ENCODE data around the gene STN1. TPM values are rescaled to one million over a fixed set of nuclear protein-coding genes. Genes with fewer than 3 reads are reported as not detected.

Gene STN1
- total and polyA plus RNA-seq, 10 of the 15 experiments (the other 5 are each of a cell fraction or from before 2014, with no cell fraction given) = 22.2 to 31.8 (median 28.5) TPM

GRCh38 chr10:103832806-103833205 lies 85.2 kb downstream of the STN1 start:
- Histone ChIP-seq H3K4me2 (ENCODE audit: control insufficient read depth, insufficient read depth) (no peak overlapping the region), H3K9me3 (replicated peaks; ENCODE audit: control insufficient read depth, insufficient read depth, low read length) (no peaks in the 10 kb centered on the region; the same call in 2 of the 3 replicates), H3K36me3 (ENCODE audit: control insufficient read depth in 2 of 2, insufficient read depth in 2 of 2, low read length in 1 of 2) (no peaks in the 10 kb centered on the region), H3K4me3 (no peak overlapping the region), H3K27me3 (replicated peaks in 1 of 2; ENCODE audit: control insufficient read depth in 2 of 2, insufficient read depth in 2 of 2, low read length in 1 of 2) (peaks cover 0 to 6% of the 10 kb centered on the region in 2 experiments; a peak in 2 of 4 replicates), H3K9ac (ENCODE audit: control insufficient read depth, insufficient read depth, low read length) (no peak overlapping the region), H2AFZ (ENCODE audit: control insufficient read depth, low read depth, low read length) (no peak overlapping the region), H3K4me1 (ENCODE audit: control insufficient read depth, insufficient read depth, low read length) (no peaks in the 10 kb centered on the region), H4K20me1 (ENCODE audit: control insufficient read depth, insufficient read depth) (no peaks in the 10 kb centered on the region), H3K79me2 (ENCODE audit: control insufficient read depth, insufficient read depth, low read length) (no peaks in the 10 kb centered on the region), H3K27ac (ENCODE audit: control insufficient read depth, insufficient read depth) (no peak overlapping the region)
- FAIRE-seq (no peak), ATAC-seq (no peak), DNase-seq (ENCODE audit: low read depth, low spot score) (no peak)
- ChIA-PET POLR2A (no interaction called here), RAD21 (ENCODE audit: unreplicated experiment) (no interaction called here), CTCF (interaction anchor here (0.6 to 0.7 kb wide), 2 partner anchors 26 to 100 kb away, joined by 3 to 4 read pairs; no protein-coding TSS in a partner anchor), SMC1A (ENCODE audit: uncharacterized antibody, unreplicated experiment) (no interaction called here)
- TF ChIP-seq KLF5 (IDR thresholded peaks at IDR 0.05; ENCODE audit: partially characterized antibody) = no peak
- no peak for TF ChIP-seq CEBPZ (IDR thresholded peaks at IDR 0.05; ENCODE audit: low read depth, low read length)
- no peak for TF ChIP-seq SREBF2 (IDR thresholded peaks at IDR 0.05; ENCODE audit: low read length)
- TF ChIP-seq ZNF622 (IDR thresholded peaks at IDR 0.05) = no peak
- TF ChIP-seq, protein P1, sequence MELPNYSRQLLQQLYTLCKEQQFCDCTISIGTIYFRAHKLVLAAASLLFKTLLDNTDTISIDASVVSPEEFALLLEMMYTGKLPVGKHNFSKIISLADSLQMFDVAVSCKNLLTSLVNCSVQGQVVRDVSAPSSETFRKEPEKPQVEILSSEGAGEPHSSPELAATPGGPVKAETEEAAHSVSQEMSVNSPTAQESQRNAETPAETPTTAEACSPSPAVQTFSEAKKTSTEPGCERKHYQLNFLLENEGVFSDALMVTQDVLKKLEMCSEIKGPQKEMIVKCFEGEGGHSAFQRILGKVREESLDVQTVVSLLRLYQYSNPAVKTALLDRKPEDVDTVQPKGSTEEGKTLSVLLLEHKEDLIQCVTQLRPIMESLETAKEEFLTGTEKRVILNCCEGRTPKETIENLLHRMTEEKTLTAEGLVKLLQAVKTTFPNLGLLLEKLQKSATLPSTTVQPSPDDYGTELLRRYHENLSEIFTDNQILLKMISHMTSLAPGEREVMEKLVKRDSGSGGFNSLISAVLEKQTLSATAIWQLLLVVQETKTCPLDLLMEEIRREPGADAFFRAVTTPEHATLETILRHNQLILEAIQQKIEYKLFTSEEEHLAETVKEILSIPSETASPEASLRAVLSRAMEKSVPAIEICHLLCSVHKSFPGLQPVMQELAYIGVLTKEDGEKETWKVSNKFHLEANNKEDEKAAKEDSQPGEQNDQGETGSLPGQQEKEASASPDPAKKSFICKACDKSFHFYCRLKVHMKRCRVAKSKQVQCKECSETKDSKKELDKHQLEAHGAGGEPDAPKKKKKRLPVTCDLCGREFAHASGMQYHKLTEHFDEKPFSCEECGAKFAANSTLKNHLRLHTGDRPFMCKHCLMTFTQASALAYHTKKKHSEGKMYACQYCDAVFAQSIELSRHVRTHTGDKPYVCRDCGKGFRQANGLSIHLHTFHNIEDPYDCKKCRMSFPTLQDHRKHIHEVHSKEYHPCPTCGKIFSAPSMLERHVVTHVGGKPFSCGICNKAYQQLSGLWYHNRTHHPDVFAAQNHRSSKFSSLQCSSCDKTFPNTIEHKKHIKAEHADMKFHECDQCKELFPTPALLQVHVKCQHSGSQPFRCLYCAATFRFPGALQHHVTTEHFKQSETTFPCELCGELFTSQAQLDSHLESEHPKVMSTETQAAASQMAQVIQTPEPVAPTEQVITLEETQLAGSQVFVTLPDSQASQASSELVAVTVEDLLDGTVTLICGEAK (IDR thresholded peaks at IDR 0.05; ENCODE audit: borderline replicate concordance) = no peak
- TF ChIP-seq NR2C2 (IDR thresholded peaks at IDR 0.05; ENCODE audit: borderline replicate concordance, control insufficient read depth, insufficient read length, low read depth) = no peak
- TF ChIP-seq RFX5 (IDR thresholded peaks at IDR 0.05; ENCODE audit: low read depth, low read length) = no peak
- TF ChIP-seq CHD2 (IDR thresholded peaks at IDR 0.05; ENCODE audit: borderline replicate concordance, low read depth, low read length) = no peak
- TF ChIP-seq ESRRA (IDR thresholded peaks at IDR 0.05; ENCODE audit: low read length) = no peak
- TF ChIP-seq CBX5 (IDR thresholded peaks at IDR 0.05; ENCODE audit: low read depth) = no peak
- TF ChIP-seq, protein P2, sequence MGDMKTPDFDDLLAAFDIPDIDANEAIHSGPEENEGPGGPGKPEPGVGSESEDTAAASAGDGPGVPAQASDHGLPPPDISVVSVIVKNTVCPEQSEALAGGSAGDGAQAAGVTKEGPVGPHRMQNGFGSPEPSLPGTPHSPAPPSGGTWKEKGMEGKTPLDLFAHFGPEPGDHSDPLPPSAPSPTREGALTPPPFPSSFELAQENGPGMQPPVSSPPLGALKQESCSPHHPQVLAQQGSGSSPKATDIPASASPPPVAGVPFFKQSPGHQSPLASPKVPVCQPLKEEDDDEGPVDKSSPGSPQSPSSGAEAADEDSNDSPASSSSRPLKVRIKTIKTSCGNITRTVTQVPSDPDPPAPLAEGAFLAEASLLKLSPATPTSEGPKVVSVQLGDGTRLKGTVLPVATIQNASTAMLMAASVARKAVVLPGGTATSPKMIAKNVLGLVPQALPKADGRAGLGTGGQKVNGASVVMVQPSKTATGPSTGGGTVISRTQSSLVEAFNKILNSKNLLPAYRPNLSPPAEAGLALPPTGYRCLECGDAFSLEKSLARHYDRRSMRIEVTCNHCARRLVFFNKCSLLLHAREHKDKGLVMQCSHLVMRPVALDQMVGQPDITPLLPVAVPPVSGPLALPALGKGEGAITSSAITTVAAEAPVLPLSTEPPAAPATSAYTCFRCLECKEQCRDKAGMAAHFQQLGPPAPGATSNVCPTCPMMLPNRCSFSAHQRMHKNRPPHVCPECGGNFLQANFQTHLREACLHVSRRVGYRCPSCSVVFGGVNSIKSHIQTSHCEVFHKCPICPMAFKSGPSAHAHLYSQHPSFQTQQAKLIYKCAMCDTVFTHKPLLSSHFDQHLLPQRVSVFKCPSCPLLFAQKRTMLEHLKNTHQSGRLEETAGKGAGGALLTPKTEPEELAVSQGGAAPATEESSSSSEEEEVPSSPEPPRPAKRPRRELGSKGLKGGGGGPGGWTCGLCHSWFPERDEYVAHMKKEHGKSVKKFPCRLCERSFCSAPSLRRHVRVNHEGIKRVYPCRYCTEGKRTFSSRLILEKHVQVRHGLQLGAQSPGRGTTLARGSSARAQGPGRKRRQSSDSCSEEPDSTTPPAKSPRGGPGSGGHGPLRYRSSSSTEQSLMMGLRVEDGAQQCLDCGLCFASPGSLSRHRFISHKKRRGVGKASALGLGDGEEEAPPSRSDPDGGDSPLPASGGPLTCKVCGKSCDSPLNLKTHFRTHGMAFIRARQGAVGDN (IDR thresholded peaks at IDR 0.05) = no peak
- in situ Hi-C loops (cut with MboI) (no loop called here), intact Hi-C loops (cut with micrococcal nuclease; ENCODE audit: unreplicated experiment) (no loop called here)
- no TSS peak for BruUV-seq (replicated peaks)
- 62% methylated on average over 2 of the region's 2 CpGs for WGBS (ENCODE audit: insufficient coverage, insufficient replicate concordance, low lambda C conversion rate, missing lambda C conversion rate)

Measured in GM12878 (cell line).